Measurements from ENCODE around the gene TRPM8.

The TRPM8 gene

DNA sequence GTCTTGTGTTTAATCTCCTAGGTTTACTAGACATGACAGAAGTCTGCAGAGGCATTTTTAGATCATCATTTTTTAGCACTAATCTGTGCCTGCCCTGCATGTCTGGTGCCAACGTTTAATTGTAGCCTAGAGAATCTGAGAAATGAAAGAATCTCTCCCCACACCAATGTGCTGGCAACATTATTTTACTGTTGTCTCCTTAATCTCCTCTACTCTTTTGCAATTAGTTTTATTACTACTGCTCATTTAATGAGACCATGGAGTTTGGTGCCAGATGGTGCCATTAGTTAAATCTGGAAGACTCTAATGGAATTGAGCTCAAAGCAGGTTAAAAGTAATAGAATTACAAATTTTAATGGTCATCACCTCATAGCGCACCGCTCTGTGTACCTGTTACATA, 129.3 kb downstream of the TRPM8 start:
- no peak for DNase-seq (ENCODE audit: low read depth in 2 of 2)

GRCh38 chr2:234047361-234047760, 130.2 kb downstream of the TRPM8 start:
- no peak for DNase-seq (ENCODE audit: low read depth in 2 of 2)

DNA sequence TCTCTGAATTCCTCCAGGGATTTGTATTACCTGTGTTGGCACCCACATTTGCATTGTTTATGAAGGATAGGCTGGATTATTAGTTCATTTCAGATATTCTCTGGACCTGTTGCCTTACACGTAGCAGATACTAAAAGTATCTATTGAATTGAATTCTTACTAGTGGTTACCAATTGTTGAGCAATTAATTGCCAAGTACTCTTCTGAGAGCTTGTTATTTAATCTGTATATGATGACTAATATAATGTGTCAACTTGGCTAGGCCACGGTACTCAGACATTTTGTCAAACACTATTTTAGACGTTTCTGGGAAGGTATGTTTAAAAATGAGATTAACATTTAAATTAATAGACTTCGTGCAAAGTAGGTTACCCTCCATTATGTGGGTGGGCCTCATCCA, 130.9 kb downstream of the TRPM8 start:
- DNase-seq (ENCODE audit: low read depth in 2 of 2) = no peak

DNA sequence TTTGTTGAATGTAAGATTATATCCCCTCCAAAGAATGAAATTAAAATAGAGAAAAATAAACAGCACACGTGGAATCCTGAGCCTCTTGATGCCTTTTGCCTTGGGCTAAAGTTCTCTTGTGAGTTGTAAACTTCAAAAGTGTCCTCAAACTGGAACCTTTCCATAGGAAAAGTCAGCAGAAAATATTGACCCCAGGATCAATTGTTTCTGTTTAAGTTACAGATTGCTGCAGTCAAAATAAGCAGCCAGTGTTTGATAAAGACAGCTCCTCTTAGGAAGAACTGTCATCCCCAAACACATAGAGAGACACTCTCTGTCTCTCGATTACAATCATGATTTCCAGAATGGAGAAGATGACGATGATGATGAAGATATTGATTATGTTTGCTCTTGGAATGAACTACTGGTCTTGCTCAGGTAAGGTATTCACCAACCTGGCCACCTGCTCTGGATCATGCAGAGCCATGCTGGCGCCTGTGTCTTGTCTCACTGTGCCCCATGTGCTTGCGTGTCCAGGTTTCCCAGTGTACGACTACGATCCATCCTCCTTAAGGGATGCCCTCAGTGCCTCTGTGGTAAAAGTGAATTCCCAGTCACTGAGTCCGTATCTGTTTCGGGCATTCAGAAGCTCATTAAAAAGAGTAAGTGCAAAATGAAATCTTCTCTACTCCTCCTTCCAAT, 133.4 kb downstream of the TRPM8 start, which contains the start of gene SPP2:
Gene SPP2 (plus strand): TSS at position 248 of the 681 bp plus-strand sequence. CDS start 85 bp downstream, at position 333.
- no peak for DNase-seq (ENCODE audit: low read depth in 2 of 2)

DNA sequence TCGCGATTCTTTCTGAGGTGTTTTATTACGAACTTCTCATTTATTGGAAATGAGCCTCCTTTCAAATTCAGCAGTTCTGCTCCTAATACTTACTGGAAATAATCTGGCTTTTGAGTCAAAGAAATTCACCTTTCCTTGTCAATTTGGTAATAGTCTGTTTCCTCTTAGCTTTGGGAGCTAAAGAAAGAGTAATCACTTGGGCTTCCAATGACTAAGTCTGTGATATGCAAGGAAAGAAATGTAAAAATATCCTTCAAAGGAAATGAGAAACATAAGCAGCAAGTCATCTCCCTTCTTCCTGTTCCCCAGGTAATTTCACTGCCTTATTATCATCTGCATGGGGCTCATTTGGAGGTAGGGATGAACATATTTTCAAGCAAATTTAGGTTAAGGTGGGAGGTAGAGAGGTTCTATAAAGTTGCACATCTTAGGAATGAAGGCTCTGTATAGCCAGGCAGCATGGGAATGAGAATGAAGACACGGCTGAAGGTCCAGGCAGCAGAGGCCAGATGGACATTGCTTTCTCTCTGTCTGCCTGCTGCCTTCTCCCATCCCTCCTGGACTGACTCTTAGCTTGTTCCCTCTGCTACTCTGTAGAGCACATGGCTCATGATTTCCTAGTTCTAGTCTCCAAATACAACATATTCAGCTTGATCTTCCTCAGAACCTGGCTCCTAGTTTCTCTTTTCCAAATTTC, 134.3 kb downstream of the TRPM8 start:
- DNase-seq (ENCODE audit: low read depth in 2 of 2) = no peak

DNA sequence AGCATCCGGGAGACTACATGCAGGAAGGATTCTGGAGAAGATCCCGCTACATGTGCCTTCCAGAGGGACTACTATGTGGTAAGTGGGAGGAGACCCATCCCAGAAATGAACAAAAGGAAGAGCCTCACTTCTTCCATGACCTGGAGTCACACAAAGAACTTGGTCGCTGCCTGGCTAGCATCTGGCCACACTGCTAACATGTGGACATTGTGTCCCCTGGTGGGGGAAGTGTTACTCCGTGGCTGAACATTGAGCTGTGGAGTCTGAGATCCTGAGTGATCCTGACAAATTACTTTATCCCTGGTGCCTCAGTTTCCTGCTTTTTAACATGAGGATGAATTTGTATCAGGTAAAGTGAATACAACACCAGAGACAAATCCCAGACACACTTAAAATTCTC, 141.7 kb downstream of the TRPM8 start:
- DNase-seq (ENCODE audit: low read depth in 2 of 2) = no peak

DNA sequence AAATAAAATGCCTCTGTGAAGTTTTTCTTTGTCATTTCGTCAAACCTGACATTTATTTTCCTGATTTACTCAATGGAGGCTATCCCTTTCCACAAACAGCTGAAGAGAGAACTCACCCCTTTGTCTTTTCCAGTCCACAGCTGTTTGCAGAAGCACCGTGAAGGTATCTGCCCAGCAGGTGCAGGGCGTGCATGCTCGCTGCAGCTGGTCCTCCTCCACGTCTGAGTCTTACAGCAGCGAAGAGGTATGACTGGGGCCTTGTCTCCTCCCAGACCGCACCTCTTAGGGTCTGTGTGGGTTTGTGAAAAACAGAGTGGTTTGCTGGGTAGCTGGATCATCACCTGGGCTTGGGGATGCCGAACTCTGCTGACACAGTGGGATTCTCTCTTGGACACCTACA, 143.1 kb downstream of the TRPM8 start:
- DNase-seq (ENCODE audit: low read depth in 2 of 2) = no peak

- no peak for DNase-seq (ENCODE audit: low read depth in 2 of 2)
Observed at GRCh38 chr2:234061624-234062257, 144.6 kb downstream of the TRPM8 start.

- no peak for DNase-seq (ENCODE audit: low read depth in 2 of 2)
Observed at GRCh38 chr2:234066587-234066986, 149.4 kb downstream of the TRPM8 start.
